Activated CD4-positive, alpha-beta T cell treated with anti-CD3 and anti-CD28 coated beads, Interleukin-2, Interleukin-4, amounts not matched to agents 100 ng/mL and 50 ng/mL, durations not matched to agents 16 hours and 8 hours (primary cell): ENCODE results near the gene ANKRD37.

ENCODE experiments used
- DNase-seq: peaks from one replicate; pipeline ENCODE4 v3.0.0-alpha.2; 2020; ENCODE audit warnings: low spot score

Gene ANKRD37

DNA sequence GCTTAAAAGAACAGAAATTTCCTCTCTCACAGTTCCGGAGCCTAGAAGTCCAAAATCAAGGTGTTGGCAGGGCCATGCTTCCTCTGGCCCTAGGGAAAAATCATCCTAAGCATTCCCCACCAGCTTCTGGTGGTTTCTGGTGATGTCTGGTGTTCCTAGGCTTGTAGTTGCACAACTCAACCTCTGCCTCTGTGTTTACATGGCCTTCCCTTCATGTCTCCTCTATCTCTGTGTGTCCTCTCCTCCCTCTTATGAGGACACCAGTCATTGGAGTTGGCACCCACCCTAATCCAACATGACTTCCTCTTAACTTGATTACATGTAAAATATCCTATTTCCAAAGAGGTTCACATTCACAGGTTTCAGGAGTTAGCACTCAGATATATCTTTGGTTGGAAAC lies 16.3 kb upstream of the ANKRD37 start:
- no peak for DNase-seq

GRCh38 chr4:185381288-185382196 lies 15.1 kb upstream of the ANKRD37 start:
- DNase-seq, result no peak

- DNase-seq, result no peak
These were observed 13.9 kb upstream of the ANKRD37 start for GRCh38 chr4:185382754-185383153.

DNA sequence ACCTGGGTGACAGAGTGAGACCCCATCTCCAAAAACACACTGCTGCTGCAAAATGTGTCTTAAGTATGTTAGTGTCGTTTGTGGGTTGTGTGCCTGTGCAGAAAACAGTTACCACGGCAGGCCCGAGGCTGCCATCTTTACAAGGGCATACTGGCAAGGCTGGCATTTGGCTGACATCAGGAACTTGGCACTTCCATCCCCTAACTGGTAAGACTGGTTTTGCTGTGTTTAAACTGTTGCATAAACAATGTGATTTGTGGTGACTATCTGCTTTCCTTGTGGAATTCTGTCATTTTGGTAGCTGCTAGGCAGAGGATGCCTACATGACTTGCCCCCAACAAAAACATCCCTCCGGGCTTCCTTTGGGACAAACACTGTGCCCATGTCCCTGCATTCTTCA lies 13.2 kb upstream of the ANKRD37 start:
- DNase-seq, result no peak

DNA sequence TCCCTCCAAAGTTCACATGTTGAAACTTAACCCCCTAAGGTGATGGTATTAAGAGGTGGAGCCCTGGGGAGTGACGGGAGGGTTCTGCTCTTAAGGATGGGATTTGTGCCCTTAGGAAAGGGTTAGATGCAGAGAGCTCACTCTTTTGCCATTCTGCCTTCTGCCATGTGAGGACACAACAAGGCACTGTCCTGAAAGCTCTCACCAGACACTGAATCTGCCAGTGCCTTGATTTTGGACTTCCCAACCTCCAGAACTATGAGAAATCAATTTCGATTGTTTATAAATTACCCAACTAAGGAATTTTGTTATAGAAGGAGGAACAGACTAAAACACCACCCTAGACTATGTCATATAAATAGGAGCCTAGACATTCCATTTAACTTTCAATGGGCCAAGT lies 12.6 kb upstream of the ANKRD37 start:
- DNase-seq, result no peak

DNA sequence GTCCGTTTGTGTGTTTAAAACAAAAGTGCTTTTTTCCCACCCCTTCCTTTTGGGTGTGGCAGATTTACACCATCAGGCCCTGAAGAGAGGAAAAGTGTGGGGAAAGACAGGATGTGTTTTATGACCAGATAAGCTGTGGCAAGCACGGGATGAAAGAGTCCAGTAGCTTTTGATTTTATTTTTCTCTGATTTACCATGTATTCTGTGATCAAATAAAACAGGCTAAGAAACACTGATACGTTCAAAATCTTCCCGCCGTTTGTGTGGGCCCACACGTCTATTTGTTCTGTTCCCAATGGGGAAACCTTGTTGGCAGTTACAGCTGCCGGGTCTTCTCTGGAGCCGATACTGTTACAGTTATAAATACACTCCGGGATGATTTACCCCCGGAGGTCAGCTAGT lies 11.7 kb upstream of the ANKRD37 start:
- no peak for DNase-seq

- no peak for DNase-seq
These were observed 8.7 kb upstream of the ANKRD37 start for GRCh38 chr4:185387957-185388356.

DNA sequence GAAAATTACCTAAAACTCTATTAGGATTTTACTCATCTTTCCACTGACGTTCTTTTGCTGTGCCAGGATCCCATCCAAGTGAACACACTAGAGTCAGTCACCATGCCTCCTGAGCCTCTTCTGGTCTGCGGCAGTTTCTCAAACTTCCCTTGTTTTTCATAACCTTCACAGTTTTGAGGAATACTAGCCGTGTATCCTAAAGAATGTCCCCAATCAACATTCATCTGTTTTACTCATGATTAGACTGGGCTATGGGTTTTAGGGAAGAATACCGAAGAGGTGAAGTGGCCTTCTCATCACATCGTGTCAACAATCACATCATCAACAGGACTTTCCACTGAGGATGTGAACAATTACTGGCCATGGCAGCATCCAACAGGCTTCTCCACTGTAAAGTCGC lies 5.7 kb upstream of the ANKRD37 start:
- DNase-seq, result no peak

DNA sequence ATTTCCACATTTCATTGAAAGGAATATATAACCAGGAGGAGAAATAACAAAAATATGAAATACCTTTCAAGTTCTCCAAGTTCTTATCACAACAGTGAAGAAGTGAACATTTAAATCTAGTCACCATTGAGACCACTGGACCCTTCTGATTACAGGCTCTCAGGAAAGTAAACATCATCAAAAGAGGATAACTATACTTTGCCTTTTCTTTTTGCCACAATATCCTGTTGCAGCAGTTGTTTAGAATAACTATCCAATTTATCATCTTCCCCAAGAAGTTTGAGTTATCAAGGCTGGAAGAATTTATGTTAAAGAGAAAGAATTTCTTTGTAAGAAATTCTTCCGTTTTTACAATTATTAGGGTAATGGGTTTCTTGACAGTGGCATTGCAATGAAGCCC lies 4.5 kb upstream of the ANKRD37 start:
- DNase-seq, result no peak

DNA sequence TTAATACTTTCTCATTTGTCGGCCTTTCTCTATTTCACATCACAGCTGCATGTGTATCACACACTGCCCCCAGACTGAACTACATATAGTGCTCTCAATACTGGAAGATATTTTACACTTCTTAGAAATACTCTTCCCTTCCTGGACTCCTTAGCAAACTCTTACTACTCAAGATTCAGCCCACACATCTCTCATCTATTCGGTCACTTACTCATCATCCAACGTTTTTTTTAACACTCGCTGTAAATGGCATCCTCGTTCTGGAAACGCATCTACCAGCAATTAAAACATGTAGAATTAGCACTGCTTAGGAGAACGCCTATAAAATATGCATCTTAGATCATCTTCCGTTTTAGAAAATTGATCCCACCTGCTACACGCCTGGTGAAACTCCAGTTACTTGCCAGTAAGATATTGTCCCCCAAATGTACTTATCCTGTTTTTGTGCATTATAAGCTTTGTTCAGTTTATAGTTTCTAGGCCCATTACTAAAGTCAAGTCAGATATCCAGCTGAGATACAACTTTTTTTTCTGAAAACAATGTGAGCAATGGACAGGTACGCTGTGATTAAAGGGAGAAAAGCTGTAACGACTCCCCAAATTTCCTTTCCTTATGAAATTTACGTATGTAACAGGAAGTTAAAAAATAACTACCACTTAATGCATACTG lies 1.9 kb upstream of the ANKRD37 start:
- DNase-seq, result peak; percentile 55

DNA sequence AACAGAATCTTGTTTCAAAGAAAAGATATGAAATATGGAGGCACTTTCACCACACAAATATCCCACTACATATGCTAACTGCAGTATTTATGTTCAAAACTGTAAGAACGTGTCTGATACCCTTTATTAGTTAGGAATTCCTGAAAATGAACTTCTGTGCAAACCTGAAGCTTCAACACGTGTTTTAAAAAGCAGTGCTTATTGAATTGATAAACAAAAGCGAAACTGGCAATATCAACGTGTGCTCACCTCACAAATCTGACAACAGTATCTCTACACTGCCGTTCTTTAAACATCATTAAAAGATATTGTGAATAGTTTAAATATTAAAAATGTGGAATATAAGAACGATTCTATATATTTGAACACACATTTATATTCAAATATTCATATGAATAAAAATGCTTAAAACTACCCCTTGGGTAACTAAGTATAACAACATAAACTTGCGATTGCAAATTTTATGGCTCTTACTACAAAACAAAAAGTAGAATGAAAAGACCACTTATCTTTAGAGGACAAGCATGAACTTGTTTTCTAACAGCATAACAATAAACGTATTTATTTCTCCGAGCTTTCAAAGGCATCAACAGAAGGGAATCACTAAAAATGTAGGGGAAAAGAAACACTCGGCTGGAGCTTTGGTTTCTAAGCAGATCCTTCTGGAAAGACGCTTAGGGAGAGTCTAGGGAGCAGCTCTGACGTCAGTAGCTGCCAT lies 1.2 kb upstream of the ANKRD37 start, which contains the start of gene LRP2BP:
Gene LRP2BP, minus strand, starts transcription at position 687 of the 718 bp plus-strand sequence. CDS start 17,738 bp downstream, outside the sequence.
- peak; percentile 17 for DNase-seq

- peak; percentile 96 for DNase-seq
These were observed 501 bp upstream of the ANKRD37 start for GRCh38 chr4:185395956-185396723.

DNA sequence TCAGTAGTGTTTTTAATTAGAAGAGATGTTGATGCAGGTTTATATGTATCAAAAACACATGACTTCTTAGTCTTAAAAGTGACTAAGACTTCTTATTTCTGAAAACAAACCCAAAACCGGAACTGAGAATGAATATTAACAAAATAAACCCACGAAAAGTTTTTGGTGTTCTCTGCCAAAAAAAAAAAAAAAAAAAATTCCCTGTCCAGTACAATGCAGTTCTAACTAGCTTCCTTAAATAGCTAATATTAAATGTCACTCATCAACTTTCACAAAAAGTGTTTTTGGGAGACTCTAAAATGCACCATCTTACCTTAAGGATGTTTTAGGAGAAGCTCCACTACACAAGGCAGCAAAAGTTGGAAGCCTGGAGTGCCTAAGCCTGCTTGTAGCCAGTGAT lies 2.0 kb downstream of the ANKRD37 start:
- no peak for DNase-seq

DNA sequence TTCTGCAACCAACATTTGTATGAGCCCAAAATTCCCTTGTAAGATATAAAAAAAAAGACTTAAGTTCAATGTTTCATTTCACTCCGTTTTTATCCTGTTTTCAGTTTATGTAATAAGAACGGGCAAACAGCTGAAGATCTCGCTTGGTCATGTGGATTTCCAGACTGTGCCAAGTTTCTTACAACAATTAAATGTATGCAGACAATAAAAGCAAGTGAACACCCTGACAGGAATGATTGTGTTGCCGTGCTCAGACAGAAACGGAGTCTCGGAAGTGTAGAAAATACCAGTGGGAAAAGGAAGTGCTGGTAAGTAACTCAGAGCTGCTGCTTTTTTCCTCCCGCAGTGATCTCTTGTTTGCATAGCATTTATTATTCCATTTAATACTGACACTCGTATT lies 2.8 kb downstream of the ANKRD37 start:
- no peak for DNase-seq

DNA sequence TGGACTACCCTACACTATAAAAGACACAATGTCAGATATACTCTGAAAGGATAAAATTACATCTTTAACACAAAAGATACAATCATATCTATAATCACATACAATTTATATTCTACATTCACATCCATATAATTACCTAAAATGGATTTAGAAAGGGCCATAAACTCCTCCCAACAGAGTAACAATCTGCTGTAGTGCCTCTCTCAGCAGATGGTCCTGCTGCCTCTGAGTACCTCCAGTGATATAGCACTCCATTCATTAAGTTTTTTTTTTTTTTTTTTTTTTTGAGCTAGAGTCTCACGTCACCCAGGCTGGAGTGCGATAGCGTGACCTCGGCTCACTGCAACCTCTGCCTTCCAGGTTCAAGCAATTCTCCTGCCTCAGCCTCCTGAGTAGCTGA lies 7.4 kb downstream of the ANKRD37 start:
- no peak for DNase-seq

- DNase-seq, result peak; percentile 50
These were observed 8.8 kb downstream of the ANKRD37 start for GRCh38 chr4:185405296-185405999.

- DNase-seq, result no peak
These were observed 11.8 kb downstream of the ANKRD37 start for GRCh38 chr4:185408432-185408831.

DNA sequence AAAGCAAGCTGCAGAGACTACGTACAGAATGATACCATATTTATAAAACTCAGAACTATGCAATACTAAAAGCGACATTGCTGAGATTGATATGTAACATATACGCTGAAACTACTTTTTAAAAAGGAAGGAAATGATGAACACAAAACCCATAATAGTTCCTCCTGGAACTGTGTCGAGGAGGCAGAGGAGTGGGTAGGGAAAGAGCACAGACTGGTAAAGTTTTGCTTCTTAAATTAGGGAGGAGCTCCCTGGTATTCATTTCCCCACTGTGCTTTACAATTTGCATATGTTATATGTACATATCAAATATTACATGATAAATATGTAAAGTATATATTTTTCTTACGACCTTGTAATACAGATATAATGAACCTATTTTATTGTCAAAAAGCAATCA lies 15.2 kb downstream of the ANKRD37 start:
- DNase-seq, result no peak

DNA sequence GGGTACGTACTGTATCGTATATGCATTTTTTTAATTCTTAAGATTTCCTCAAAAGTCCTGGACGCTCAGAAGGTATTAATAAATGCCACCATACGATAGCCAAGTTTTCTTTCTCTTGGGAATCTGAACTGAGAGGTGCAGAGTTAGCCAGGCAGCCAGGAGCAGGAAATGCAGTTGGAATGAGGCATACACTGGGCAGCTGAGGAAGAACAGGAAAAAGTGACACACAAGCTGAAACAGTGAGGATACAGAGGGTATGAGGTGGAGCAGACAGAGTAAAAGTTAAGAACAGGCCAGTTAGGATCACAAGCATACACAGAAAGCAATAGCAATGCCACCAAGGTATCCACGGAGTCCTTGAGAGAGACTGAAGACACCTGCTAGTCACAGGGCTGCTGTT lies 15.8 kb downstream of the ANKRD37 start:
- no peak for DNase-seq

- no peak for DNase-seq
These were observed 20.3 kb downstream of the ANKRD37 start for GRCh38 chr4:185416955-185417354.
